HepG2 (cell line): Measurements from ENCODE around the gene TOMM7. TPM values are rescaled to one million over a fixed set of nuclear protein-coding genes. Genes with fewer than 3 reads are reported as not detected.

ENCODE experiments used
- ATAC-seq: fragments of 200-7000 bp; cut with Tn5 transposase; 3 replicates; pipeline ENCODE4 v1.9.1; 2020; ENCODE audit warnings: mild to moderate bottlenecking, moderate library complexity
- BruUV-seq: library from RNA; stranded (reverse); fragments of 400-500 nt; replicated peaks from 2 replicates; lab custom pipeline; 2021; lab: Mats Ljungman, UMichigan
- CTCF ChIA-PET: fragments of 300-600 bp; formaldehyde crosslinking; extraction: SDS; loops from one replicate; lab custom pipeline; 2021; ENCODE audit warnings: low total read pairs, inconsistent platforms, low intra/inter-chr PET ratio; lab: Yijun Ruan, JAX
- POLR2A ChIA-PET: fragments of 350-600 bp; sonication (Branson Sonifier 250); formaldehyde crosslinking; loops from one replicate; lab custom pipeline; 2020; ENCODE audit warnings: antibody characterized with exemption, inconsistent platforms; lab: Yijun Ruan, JAX
- DNase-seq: peaks from one replicate; pipeline ENCODE4 v3.0.0-alpha.2; 2015; ENCODE audit warnings: low spot score
- FAIRE-seq: peaks from 3 replicates; lab custom pipeline; 2011; peaks lifted over from hg19 to GRCh38; lab: Jason Lieb, UNC
- H2AFZ ChIP-seq: one replicate; pipeline ENCODE4 v1.6.1; 2011; ENCODE audit warnings: low read length, inconsistent platforms
- H3K27ac ChIP-seq: fragments of 300-600 bp; 3 replicates; pipeline ENCODE4 v1.8.0; 2011; ENCODE audit warnings: mixed run types, mild to moderate bottlenecking, mixed read lengths, low read length, inconsistent platforms; ENCODE audit not compliant: insufficient read depth; ENCODE audit errors: extremely low read length
- H3K27me3 ChIP-seq, 2 experiments: fragments of 200-600 bp in 1 of 2; 2 replicates in 1 of 2; 3 replicates in 1 of 2; pipeline versions ENCODE4 v1.6.0 to v1.8.0; 2011; ENCODE audit warnings: low read length in 2 of 2, mild to moderate bottlenecking in 2 of 2, moderate library complexity in 2 of 2, inconsistent platforms in 1 of 2; ENCODE audit not compliant: insufficient read depth in 2 of 2, control insufficient read depth in 1 of 2
- H3K36me3 ChIP-seq, 2 experiments: fragments of 200-600 bp in 1 of 2; replicated peaks in 1 of 2; 2 replicates in 1 of 2; 3 replicates in 1 of 2; pipeline versions ENCODE4 v1.5.1 to v1.8.0; 2011; ENCODE audit warnings: low read length in 2 of 2, inconsistent platforms in 1 of 2; ENCODE audit not compliant: insufficient read depth in 2 of 2, control insufficient read depth in 1 of 2
- H3K4me1 ChIP-seq: 2 replicates; pipeline ENCODE4 v1.5.1; 2012; ENCODE audit warnings: low read length, inconsistent platforms; ENCODE audit not compliant: insufficient read depth
- H3K4me2 ChIP-seq: 2 replicates; pipeline ENCODE4 v1.6.0; 2011; ENCODE audit warnings: low read depth, low read length, inconsistent platforms
- H3K4me3 ChIP-seq, 3 experiments: fragments of 200-600 bp in 1 of 3; sonication (generic), shearing (Covaris generic) in 1 of 3; replicated peaks in 1 of 3; 2 replicates each; pipeline ENCODE4 v1.5.1; 2011 to 2016; ENCODE audit warnings: low read length in 3 of 3, inconsistent platforms in 2 of 3, low read depth in 2 of 3, mild to moderate bottlenecking in 2 of 3, control low read depth in 1 of 3, mixed read lengths in 1 of 3; ENCODE audit not compliant: insufficient read depth in 1 of 3
- H3K79me2 ChIP-seq: one replicate; pipeline ENCODE4 v1.6.1; 2011; ENCODE audit warnings: low read length, inconsistent platforms; ENCODE audit not compliant: insufficient read depth
- H3K9ac ChIP-seq: 2 replicates; pipeline ENCODE4 v1.6.0; 2011; ENCODE audit warnings: mild to moderate bottlenecking, low read depth, low read length, inconsistent platforms; ENCODE audit not compliant: insufficient read depth
- H3K9me3 ChIP-seq: 2 replicates; pipeline ENCODE4 v1.5.1; 2012; ENCODE audit warnings: mild to moderate bottlenecking, low read length
- H4K20me1 ChIP-seq: 2 replicates; pipeline ENCODE4 v1.6.0; 2011; ENCODE audit warnings: inconsistent platforms, mild to moderate bottlenecking, low read length, moderate library complexity; ENCODE audit not compliant: insufficient read depth
- AHDC1 ChIP-seq: sonication (generic); formaldehyde crosslinking; IDR thresholded peaks from 2 replicates; pipeline ENCODE4 v1.5.1; 2020; ENCODE audit warnings: mild to moderate bottlenecking, missing genetic modification reagents, borderline replicate concordance
- CBX1 ChIP-seq: IDR thresholded peaks from one replicate; pipeline ENCODE4 v1.6.1; 2016; ENCODE audit warnings: antibody characterized with exemption, low read depth
- CREM ChIP-seq, 2 experiments: sonication (generic) in 1 of 2; formaldehyde crosslinking in 1 of 2; IDR thresholded peaks; 2 replicates each; pipeline versions ENCODE4 v1.4.0 to v1.6.1; 2016 to 2020; ENCODE audit warnings: antibody characterized with exemption in 1 of 2, mild to moderate bottlenecking in 1 of 2, missing genetic modification reagents in 1 of 2
- THAP9 ChIP-seq: sonication (generic); formaldehyde crosslinking; IDR thresholded peaks from 2 replicates; pipeline ENCODE4; 2020; ENCODE audit warnings: missing genetic modification reagents, mild to moderate bottlenecking, borderline replicate concordance
- ZBTB21 ChIP-seq: sonication (generic); formaldehyde crosslinking; IDR thresholded peaks from 2 replicates; pipeline ENCODE4 v1.4.0; 2020; ENCODE audit warnings: missing genetic modification reagents
- WGBS: methylation state at CpG from one replicate; pipeline ENCODE4 v1.1.6; 2017; ENCODE audit warnings: low lambda C conversion rate; 5-methylcytosine and 5-hydroxymethylcytosine counted together
- in situ Hi-C: cut with HindIII; loops from 2 replicates; pipeline ENCODE4 v1.10.0; 2017; ENCODE audit warnings: low pct_unique_long_range_greater_than_20kb; ENCODE audit not compliant: extremely low pct_ligation_motif_present
- intact Hi-C: fragments of 100-400 bp; cut with micrococcal nuclease; formaldehyde crosslinking; loops from one replicate; pipeline ENCODE4 v1.10.0; 2022; ENCODE audit not compliant: unreplicated experiment
- polyA plus RNA-seq, 8 experiments: library from polyadenylated mRNA; depleted of rRNA in 3 of 8; stranded (reverse) in 7 of 8; unstranded in 1 of 8; fragments of >200 nt; fragmentation: Illumina TruSeq in 4 of 8; extraction: Trizol in 4 of 8; gene quantifications; 2 replicates each; pipeline versions ENCODE4 v1.2.1 to v1.2.3, GENCODE V29; 2011 to 2016; ENCODE audit warnings: low read depth in 4 of 8, missing spikeins in 1 of 8, mixed read lengths in 1 of 8; ENCODE audit not compliant: insufficient read depth in 1 of 8
- total RNA-seq, 5 experiments: library from RNA; depleted of rRNA; stranded (reverse); fragments of >200 nt; fragmentation: Illumina TruSeq; extraction: Trizol; gene quantifications; 2 replicates each; pipeline ENCODE4 v1.2.3, GENCODE V29; 2016; ENCODE audit warnings: low read depth in 1 of 5

The TOMM7 gene
- total and polyA plus RNA-seq, 2 of the 13 experiments (the other 11 are each of a cell fraction or from before 2014, with no cell fraction given): 251 to 369 TPM

- in situ Hi-C loops: no loop called here
- peaks cover 3 to 23% of the 10 kb centered on the region in 2 experiments; a peak in 2 of 5 replicates for H3K36me3 ChIP-seq
- ChIA-PET CTCF (no interaction called here), POLR2A (no interaction called here)
- ATAC-seq (no peak), DNase-seq (no peak), FAIRE-seq (no peak)
- no peak overlapping the region for H2AFZ ChIP-seq
- peaks cover 11% of the 10 kb centered on the region for H3K79me2 ChIP-seq
- no peak overlapping the region for H3K9ac ChIP-seq
- no TSS peak for BruUV-seq
- H3K27ac ChIP-seq: no peak overlapping the region
- TF ChIP-seq CREM (IDR thresholded peaks at IDR 0.05) (no peak), CREM (CRISPR knock-in tag; IDR thresholded peaks at IDR 0.05) (no peak), THAP9 (CRISPR knock-in tag) (no peak), ZBTB21 (CRISPR knock-in tag) (no peak), AHDC1 (no peak), CBX1 (no peak)
- intact Hi-C loops: no loop called here
- no peaks in the 10 kb centered on the region; a peak in 1 of 5 replicates for H3K27me3 ChIP-seq
- H3K4me3 ChIP-seq: no peak overlapping the region
- H3K4me2 ChIP-seq: no peak overlapping the region; the same call in 1 of the 2 replicates
- WGBS: 98% methylated on average over 4 of the region's 4 CpGs
- H4K20me1 ChIP-seq: no peaks in the 10 kb centered on the region
- H3K9me3 ChIP-seq: no peaks in the 10 kb centered on the region
- H3K4me1 ChIP-seq: peaks cover 48% of the 10 kb centered on the region
Observed at GRCh38 chr7:22819476-22819875, 3.2 kb downstream of the TOMM7 start.
